Measurements from ENCODE around the gene GRHL3.

GRHL3 gene

GRCh38 chr1:24300971-24301784 is 18.0 kb upstream of the GRHL3 start:
- TF ChIP-seq PAX5 (IDR thresholded peaks at IDR 0.05; ENCODE audit: insufficient read depth, low read length, severe bottlenecking) = no peak
- DNase-seq (ENCODE audit: insufficient read length, low spot score) (no peak), FAIRE-seq (no peak)

DNA sequence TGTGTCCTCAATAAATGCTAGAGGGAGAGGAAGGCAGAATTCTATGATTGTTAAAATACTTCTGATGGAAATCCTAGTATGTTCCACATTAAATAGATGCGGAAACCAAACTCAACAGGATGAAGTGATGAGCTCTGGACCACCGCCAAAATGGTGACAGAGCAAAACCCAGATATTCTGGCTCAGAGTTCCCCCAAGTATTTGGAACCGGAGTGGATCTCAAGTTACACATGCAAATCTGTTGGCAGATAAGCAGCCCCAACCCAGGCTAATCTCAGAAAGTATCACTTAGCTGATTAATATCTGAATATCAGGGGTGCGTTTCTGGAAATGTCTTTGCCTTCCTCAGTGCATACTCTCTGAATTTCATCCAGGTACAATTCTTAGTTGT is 17.4 kb upstream of the GRHL3 start:
- DNase-seq (ENCODE audit: insufficient read length, low spot score) = no peak
- no peak for TF ChIP-seq POLR2A (IDR thresholded peaks at IDR 0.05; ENCODE audit: low read depth, low read length)
- TF ChIP-seq PAX5 (IDR thresholded peaks at IDR 0.05; ENCODE audit: insufficient read depth, low read length, severe bottlenecking) = no peak
- no peak for TF ChIP-seq POU2F2 (IDR thresholded peaks at IDR 0.05; ENCODE audit: low read depth, low read length)
- TF ChIP-seq POLR2AphosphoS5 (IDR thresholded peaks at IDR 0.05; ENCODE audit: low read depth, low read length) = no peak
- no peak for TF ChIP-seq SPI1 (IDR thresholded peaks at IDR 0.05; ENCODE audit: low read depth, low read length)
- no peak for TF ChIP-seq TAF1 (IDR thresholded peaks at IDR 0.05; ENCODE audit: low read depth, low read length)
- peak; percentile 16 for FAIRE-seq

- TF ChIP-seq POLR2A (IDR thresholded peaks at IDR 0.05; ENCODE audit: low read depth, low read length) = no peak
- no peak for DNase-seq (ENCODE audit: insufficient read length, low spot score)
- no peak for FAIRE-seq
Measured at GRCh38 chr1:24302209-24302611, 16.9 kb upstream of the GRHL3 start.

GRCh38 chr1:24303600-24303999 is 15.6 kb upstream of the GRHL3 start:
- FAIRE-seq (no peak), DNase-seq (ENCODE audit: insufficient read length, low spot score) (no peak)
- TF ChIP-seq POU2F2 (IDR thresholded peaks at IDR 0.05; ENCODE audit: low read depth, low read length) (no peak), PAX5 (IDR thresholded peaks at IDR 0.05; ENCODE audit: insufficient read depth, low read length, severe bottlenecking) (no peak)

- no peak for DNase-seq (ENCODE audit: insufficient read length, low spot score)
- no peak for FAIRE-seq
- TF ChIP-seq POLR2A (IDR thresholded peaks at IDR 0.05; ENCODE audit: low read depth, low read length) (no peak), PAX5 (IDR thresholded peaks at IDR 0.05; ENCODE audit: insufficient read depth, low read length, severe bottlenecking) (no peak), SPI1 (IDR thresholded peaks at IDR 0.05; ENCODE audit: low read depth, low read length) (no peak), TAF1 (IDR thresholded peaks at IDR 0.05; ENCODE audit: low read depth, low read length) (no peak), POU2F2 (IDR thresholded peaks at IDR 0.05; ENCODE audit: low read depth, low read length) (no peak), POLR2AphosphoS5 (IDR thresholded peaks at IDR 0.05; ENCODE audit: low read depth, low read length) (no peak)
Measured at GRCh38 chr1:24304763-24305162, 14.4 kb upstream of the GRHL3 start.

- TF ChIP-seq PAX5 (IDR thresholded peaks at IDR 0.05; ENCODE audit: insufficient read depth, low read length, severe bottlenecking) = no peak
- no peak for TF ChIP-seq TAF1 (IDR thresholded peaks at IDR 0.05; ENCODE audit: low read depth, low read length)
- no peak for TF ChIP-seq POU2F2 (IDR thresholded peaks at IDR 0.05; ENCODE audit: low read depth, low read length)
- no peak for TF ChIP-seq SPI1 (IDR thresholded peaks at IDR 0.05; ENCODE audit: low read depth, low read length)
- TF ChIP-seq POLR2AphosphoS5 (IDR thresholded peaks at IDR 0.05; ENCODE audit: low read depth, low read length) = no peak
- TF ChIP-seq POLR2A (IDR thresholded peaks at IDR 0.05; ENCODE audit: low read depth, low read length) = no peak
- peak; percentile 28 for FAIRE-seq
- DNase-seq (ENCODE audit: insufficient read length, low spot score) = no peak
Measured at GRCh38 chr1:24308365-24309015, 10.7 kb upstream of the GRHL3 start.

DNA sequence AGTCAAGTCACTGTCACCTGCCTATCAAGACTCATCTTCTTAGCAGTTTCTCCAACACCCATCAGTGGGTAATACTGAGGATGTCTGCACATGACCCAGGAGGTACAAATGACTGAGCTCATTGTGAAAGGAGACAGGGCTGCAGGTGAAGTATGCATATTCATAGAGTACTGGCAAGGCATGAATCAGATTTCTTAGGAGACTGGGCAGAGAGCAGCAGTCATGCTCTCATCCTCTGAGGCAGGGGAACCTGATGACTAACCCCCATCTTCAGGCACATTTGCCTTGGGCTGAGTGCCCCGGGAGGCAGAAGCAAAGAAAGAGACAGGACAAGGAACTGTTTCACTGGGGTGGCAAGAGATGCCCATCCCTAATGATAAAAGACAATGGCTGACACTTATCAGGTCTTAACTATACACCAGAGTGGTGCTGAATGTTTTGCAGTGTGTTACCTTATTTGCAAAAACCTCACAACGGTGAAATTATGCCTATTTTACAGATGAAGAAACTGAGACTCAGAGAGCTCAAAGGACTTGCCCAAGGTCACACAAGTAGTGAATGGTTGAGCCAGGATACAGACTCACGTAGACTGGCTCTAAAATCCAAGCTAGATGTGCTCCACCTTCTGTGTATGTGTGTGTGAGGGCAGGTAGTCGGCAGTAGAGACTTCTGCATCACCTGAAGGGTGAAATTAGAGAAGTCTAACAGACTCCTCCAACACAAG is 9.2 kb upstream of the GRHL3 start:
- FAIRE-seq (no peak), DNase-seq (ENCODE audit: insufficient read length, low spot score) (no peak)

GRCh38 chr1:24311234-24311633 is 7.9 kb upstream of the GRHL3 start:
- no peak for FAIRE-seq
- DNase-seq (ENCODE audit: insufficient read length, low spot score) = no peak
- TF ChIP-seq POU2F2 (IDR thresholded peaks at IDR 0.05; ENCODE audit: low read depth, low read length) (no peak), TAF1 (IDR thresholded peaks at IDR 0.05; ENCODE audit: low read depth, low read length) (no peak), SPI1 (IDR thresholded peaks at IDR 0.05; ENCODE audit: low read depth, low read length) (no peak), PAX5 (IDR thresholded peaks at IDR 0.05; ENCODE audit: insufficient read depth, low read length, severe bottlenecking) (no peak), POLR2AphosphoS5 (IDR thresholded peaks at IDR 0.05; ENCODE audit: low read depth, low read length) (no peak), POLR2A (IDR thresholded peaks at IDR 0.05; ENCODE audit: low read depth, low read length) (no peak)

More for the DNA sequence above, 9.2 kb upstream of the GRHL3 start:
- TF ChIP-seq POLR2A (IDR thresholded peaks at IDR 0.05; ENCODE audit: low read depth, low read length) (no peak), SPI1 (IDR thresholded peaks at IDR 0.05; ENCODE audit: low read depth, low read length) (no peak), POU2F2 (IDR thresholded peaks at IDR 0.05; ENCODE audit: low read depth, low read length) (peak; percentile 83; the same call in 1 of the 2 replicates), TAF1 (IDR thresholded peaks at IDR 0.05; ENCODE audit: low read depth, low read length) (no peak), PAX5 (IDR thresholded peaks at IDR 0.05; ENCODE audit: insufficient read depth, low read length, severe bottlenecking) (no peak), POLR2AphosphoS5 (IDR thresholded peaks at IDR 0.05; ENCODE audit: low read depth, low read length) (no peak)

- TF ChIP-seq POU2F2 (IDR thresholded peaks at IDR 0.05; ENCODE audit: low read depth, low read length) = no peak
- no peak for TF ChIP-seq POLR2AphosphoS5 (IDR thresholded peaks at IDR 0.05; ENCODE audit: low read depth, low read length)
- TF ChIP-seq TAF1 (IDR thresholded peaks at IDR 0.05; ENCODE audit: low read depth, low read length) = no peak
- TF ChIP-seq PAX5 (IDR thresholded peaks at IDR 0.05; ENCODE audit: insufficient read depth, low read length, severe bottlenecking) = no peak
- TF ChIP-seq SPI1 (IDR thresholded peaks at IDR 0.05; ENCODE audit: low read depth, low read length) = no peak
- TF ChIP-seq POLR2A (IDR thresholded peaks at IDR 0.05; ENCODE audit: low read depth, low read length) = no peak
- no peak for DNase-seq (ENCODE audit: insufficient read length, low spot score)
- no peak for FAIRE-seq
Measured at GRCh38 chr1:24311741-24312140, 7.4 kb upstream of the GRHL3 start.

Data from GM12891 (cell line).